Measurements from ENCODE around the gene FKBP1A. TPM values are rescaled to one million over a fixed set of nuclear protein-coding genes. Genes with fewer than 3 reads are reported as not detected.

Gene FKBP1A
- total RNA-seq, 4 donors from 2014 or later: 76.2 to 132 (median 102) TPM

- H3K4me1 ChIP-seq: peaks cover 2 to 39% (median 24%) of the 10 kb centered on the region in 3 donors
- no peak for DNase-seq
- 81 to 88% methylated on average over 10 to 16 of the region's 17 CpGs for WGBS, 2 donors
- H3K27me3 ChIP-seq: no peaks in the 10 kb centered on the region
- H3K9me3 ChIP-seq: no peaks in the 10 kb centered on the region
- H3K4me3 ChIP-seq: no peak overlapping the region
- TF ChIP-seq POLR2A (IDR thresholded peaks at IDR 0.05): no peak
- no peak for TF ChIP-seq CTCF (IDR thresholded peaks at IDR 0.05)
- intact Hi-C loops (cut with DNase I): no loop called here
- no peak overlapping the region for H3K27ac ChIP-seq
- peaks cover 0 to 34% (median 0%) of the 10 kb centered on the region in 3 donors for H3K36me3 ChIP-seq
Measured at GRCh38 chr20:1320902-1321653, 71.8 kb downstream of the FKBP1A start.

- TF ChIP-seq POLR2A (IDR thresholded peaks at IDR 0.05) (no peak), CTCF (IDR thresholded peaks at IDR 0.05) (no peak)
- H3K27me3 ChIP-seq: no peaks in the 10 kb centered on the region
- no peak overlapping the region for H3K4me3 ChIP-seq
- peaks cover 0 to 38% (median 0%) of the 10 kb centered on the region in 3 donors for H3K36me3 ChIP-seq
- H3K27ac ChIP-seq: no peak overlapping the region
- no peak for DNase-seq
- H3K9me3 ChIP-seq: no peaks in the 10 kb centered on the region
- intact Hi-C loops (cut with DNase I): no loop called here
- WGBS, 2 donors: 84 to 87% methylated on average over 4 of the region's 6 CpGs
- peaks cover 0 to 34% (median 22%) of the 10 kb centered on the region in 3 donors for H3K4me1 ChIP-seq
Measured at GRCh38 chr20:1320016-1320415, 72.8 kb downstream of the FKBP1A start.

- Histone ChIP-seq H3K4me3 (no peak overlapping the region), H3K36me3 (peaks cover 0 to 38% (median 0%) of the 10 kb centered on the region in 3 donors), H3K9me3 (no peaks in the 10 kb centered on the region), H3K27me3 (no peaks in the 10 kb centered on the region), H3K27ac (no peak overlapping the region), H3K4me1 (peaks cover 0 to 28% (median 17%) of the 10 kb centered on the region in 3 donors)
- TF ChIP-seq CTCF (IDR thresholded peaks at IDR 0.05) (no peak), POLR2A (IDR thresholded peaks at IDR 0.05) (no peak)
- no peak for DNase-seq
- intact Hi-C loops (cut with DNase I): loop anchor here (10.0 kb wide), 1 partner anchor 75 kb away; the partner anchor contains the start of gene FKBP1A
- 20 to 90% methylated on average over 1 to 2 of the region's 4 CpGs for WGBS, 2 donors
Measured at GRCh38 chr20:1319462-1319861, 73.4 kb downstream of the FKBP1A start.

GRCh38 chr20:1319051-1319450 lies 73.8 kb downstream of the FKBP1A start:
- H3K4me3 ChIP-seq: no peak overlapping the region
- WGBS, 2 donors: 83 to 94% methylated on average over 3 to 4 of the region's 4 CpGs
- H3K27ac ChIP-seq: no peak overlapping the region
- intact Hi-C loops (cut with DNase I): loop anchor here (10.0 kb wide), 1 partner anchor 76 kb away; the partner anchor contains the start of gene FKBP1A
- H3K4me1 ChIP-seq: peaks cover 0 to 25% (median 13%) of the 10 kb centered on the region in 3 donors
- H3K9me3 ChIP-seq: no peaks in the 10 kb centered on the region
- H3K36me3 ChIP-seq: peaks cover 0 to 38% (median 0%) of the 10 kb centered on the region in 3 donors
- no peaks in the 10 kb centered on the region for H3K27me3 ChIP-seq
- TF ChIP-seq CTCF (IDR thresholded peaks at IDR 0.05) (no peak), POLR2A (IDR thresholded peaks at IDR 0.05) (no peak)
- no peak for DNase-seq

Other genes starting within 250 kb of the FKBP1A start
- 1 to 10 TPM in 1 of 4 donors, under 1 TPM in 3; 0.13 to 1.1 (median 0.77) TPM for gene TMEM74B, start 208.1 kb downstream of the FKBP1A start, total RNA-seq
- gene C20orf202, start 189.6 kb downstream of the FKBP1A start, total RNA-seq: 1 to 10 TPM in 1 of 4 donors, not detected in 3; 1.1 TPM
- not detected for gene RAD21L1, start 167.0 kb downstream of the FKBP1A start, total RNA-seq
- 1 to 10 TPM in 3 of 4 donors, under 1 TPM in 1; 0.83 to 2.5 (median 1.5) TPM for gene SNPH, start 126.8 kb downstream of the FKBP1A start, total RNA-seq
- 100 to 1,000 TPM in 3 of 4 donors, 10 to 100 TPM in 1; 90.2 to 175 (median 134) TPM for gene SDCBP2, start 63.9 kb downstream of the FKBP1A start, total RNA-seq
- 10 to 100 TPM; 41.5 to 65.6 (median 59.3) TPM for gene NSFL1C, start 73.8 kb upstream of the FKBP1A start, total RNA-seq
- 1 to 10 TPM; 1.2 to 5.9 (median 1.9) TPM for gene SIRPB2, start 98.4 kb upstream of the FKBP1A start, total RNA-seq
- gene SIRPD, start 164.7 kb upstream of the FKBP1A start, total RNA-seq: not detected
- 1 to 10 TPM in 2 of 4 donors, under 1 TPM in 2; 0.13 to 3.3 (median 1.0) TPM for gene SIRPB1, start 227.0 kb upstream of the FKBP1A start, total RNA-seq